Right renal pelvis (tissue), 4 donors: ENCODE results near the gene SHE. TPM values are rescaled to one million over a fixed set of nuclear protein-coding genes. Genes with fewer than 3 reads are reported as not detected.
"Not testable (repeated sequence)": the region's sequence is repeated elsewhere in the genome, so short reads cannot be mapped to it uniquely, and the experiment has no call there.

Experiments used
- DNase-seq, 4 donors: peaks; one replicate each; pipeline ENCODE4 v3.0.0-alpha.2; 2013; ENCODE audit warnings: low read depth in 4 of 4, low spot score in 3 of 4, missing footprints in 1 of 4
- polyA plus RNA-seq, 4 donors: library from polyadenylated mRNA; unstranded; fragments of 120-200 nt; gene quantifications; one replicate each; pipeline ENCODE4 v1.2.1, GENCODE V29; 2013; ENCODE audit not compliant: insufficient read length in 4 of 4

The SHE gene
- polyA plus RNA-seq, 4 donors: 10.7 to 13.1 (median 11.0) TPM

DNA sequence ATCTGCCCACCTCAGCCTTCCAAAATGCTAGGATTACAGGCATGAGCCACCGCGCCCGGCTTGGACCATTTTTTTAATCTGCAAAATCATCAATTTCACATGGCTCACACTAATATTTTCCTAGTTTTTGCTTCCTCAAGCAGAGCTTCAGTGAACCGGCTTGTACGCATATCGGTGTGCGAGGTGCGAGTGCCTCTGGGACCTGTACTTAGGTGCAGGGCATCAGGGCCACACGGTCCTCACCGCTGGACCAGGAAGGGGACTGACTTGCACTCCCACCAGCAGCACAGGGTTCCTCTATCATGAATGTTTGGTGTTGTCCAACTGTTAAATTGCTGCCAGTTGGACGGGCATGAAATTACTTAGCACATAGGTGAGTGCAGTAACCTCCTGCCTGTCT is 15.4 kb upstream of the SHE start:
- no peak for DNase-seq

DNA sequence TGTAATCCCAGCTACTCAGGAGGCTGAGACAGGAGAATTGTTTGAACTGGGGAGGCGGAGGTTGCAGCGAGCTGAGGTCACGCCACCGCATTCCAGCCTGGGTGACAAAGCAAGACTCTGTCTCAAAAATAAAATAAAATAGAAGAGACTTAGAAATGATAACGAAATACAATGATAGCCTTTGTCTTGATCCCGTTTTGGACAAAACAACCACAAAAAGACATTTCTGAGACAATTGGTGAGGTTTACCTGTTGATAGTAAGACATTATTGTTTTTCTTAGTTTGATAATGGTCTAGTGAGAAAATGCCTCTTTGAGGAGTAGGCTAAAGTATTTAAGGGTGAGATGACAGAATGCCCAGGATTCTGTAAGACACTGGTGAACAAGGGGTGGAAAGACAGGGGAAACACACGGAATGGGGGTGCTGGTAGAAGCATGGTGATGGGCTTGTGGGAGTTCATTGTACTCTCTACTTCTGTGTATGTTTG is 11.9 kb upstream of the SHE start:
- no peak for DNase-seq

DNA sequence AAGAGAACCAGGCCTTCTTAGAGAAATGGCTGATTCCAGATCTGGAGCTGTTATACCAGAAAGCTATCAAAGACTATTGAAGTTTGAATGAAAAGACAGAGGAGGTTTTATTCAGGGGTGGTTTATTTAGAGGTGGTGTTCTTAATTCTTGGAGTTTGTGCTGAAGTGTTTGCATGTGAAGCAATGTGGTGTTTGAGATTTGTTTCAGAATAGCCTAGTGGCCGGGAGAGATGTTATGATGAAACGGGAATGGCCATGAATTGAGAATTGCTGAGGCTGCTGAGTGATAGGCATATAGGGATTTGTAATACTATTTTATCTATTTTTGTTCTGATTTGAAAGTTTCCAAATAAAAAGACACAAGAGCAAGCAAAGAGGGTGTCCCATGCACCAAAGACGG is 10.5 kb upstream of the SHE start:
- no peak for DNase-seq

DNA sequence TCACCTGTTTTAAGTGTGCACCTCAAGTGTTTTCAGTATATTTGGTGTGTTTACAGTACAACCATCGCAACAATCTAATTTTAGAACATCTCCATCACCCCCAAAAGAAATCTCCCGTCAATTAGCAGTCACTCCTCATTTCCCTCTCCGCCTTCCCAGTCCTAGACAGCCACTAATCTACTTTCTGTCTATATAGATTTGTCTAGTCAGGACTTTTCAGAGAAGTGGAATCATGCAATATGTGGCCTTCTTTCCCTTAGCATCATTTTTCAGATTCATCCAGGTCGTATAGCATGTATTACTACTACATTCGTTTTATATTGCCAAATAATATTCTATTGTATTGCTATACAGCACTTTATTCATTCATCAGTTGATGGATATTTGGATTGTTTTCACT is 1.7 kb upstream of the SHE start:
- no peak for DNase-seq

GRCh38 chr1:154502744-154503115 is 518 bp upstream of the SHE start:
- no peak for DNase-seq

DNA sequence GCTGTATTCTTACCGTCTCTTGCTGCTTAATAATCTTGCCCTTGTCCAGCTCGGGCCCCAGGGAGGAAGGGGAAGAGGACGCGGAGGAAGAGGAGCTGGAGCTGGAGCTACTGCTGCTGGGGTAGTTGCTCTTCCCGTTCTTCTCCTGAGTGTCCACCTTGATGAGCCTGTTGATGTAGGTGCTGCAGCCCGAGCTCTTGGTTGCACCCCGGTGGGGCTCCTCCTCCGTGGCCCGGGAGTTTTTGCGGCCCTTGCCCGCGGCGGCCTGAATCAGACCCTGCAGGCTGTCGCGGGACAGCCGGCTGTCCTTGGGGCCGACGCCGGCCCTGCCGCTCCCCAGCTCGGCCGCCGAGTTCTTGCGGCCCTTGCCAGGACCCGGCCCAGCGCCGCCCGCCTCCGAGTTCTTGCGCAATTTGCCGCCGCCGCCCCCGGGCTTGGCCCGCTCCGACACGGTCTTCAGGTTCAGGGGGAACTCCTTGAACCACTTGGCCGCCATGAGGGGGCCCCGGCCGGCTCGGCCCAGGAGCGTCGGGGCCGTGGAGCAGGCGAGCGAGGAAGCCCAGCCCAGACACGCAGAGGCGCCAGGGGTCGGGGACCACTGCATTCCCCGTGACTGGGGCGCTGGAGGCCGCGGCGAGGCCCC is 668 bp downstream of the SHE start:
- no peak for DNase-seq

DNA sequence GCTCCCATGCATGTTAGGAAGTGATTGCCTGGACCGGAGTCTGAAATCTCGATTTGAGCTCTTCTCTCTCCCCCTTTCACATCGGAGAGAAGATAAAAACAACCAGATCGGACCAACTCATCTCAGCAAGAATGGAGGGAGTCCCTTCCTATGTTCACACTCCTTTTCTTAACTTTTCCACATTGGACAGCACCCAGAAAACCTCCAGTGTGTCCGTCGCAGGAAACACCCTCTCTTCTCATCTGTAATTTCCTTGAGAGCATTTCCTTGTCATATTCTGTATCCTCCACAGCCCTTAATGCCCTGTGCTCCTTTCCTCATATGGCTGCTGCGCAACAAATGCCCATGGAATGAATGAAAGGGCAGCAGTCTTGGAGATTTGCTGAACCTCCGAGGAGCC is 1.7 kb downstream of the SHE start:
- DNase-seq: no peak

DNA sequence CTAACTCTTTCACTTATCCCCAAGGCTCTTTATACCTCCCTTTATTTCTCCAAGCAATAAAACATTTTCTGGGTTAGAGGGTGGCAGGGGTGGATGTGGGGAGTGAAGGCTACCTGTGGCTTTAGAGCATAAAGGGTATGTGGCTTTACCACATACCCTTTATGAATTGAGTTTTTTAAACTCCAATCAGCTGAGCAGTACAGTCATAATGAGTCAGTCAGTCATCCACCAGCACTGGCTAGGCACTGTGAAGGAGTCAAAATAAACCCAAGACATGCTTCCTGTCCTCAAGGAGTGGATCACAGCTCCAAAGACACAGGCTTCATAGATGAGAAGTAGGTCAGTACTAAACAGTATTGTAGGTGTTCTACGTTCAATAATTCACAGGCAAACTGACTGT is 2.8 kb downstream of the SHE start:
- no peak for DNase-seq

DNA sequence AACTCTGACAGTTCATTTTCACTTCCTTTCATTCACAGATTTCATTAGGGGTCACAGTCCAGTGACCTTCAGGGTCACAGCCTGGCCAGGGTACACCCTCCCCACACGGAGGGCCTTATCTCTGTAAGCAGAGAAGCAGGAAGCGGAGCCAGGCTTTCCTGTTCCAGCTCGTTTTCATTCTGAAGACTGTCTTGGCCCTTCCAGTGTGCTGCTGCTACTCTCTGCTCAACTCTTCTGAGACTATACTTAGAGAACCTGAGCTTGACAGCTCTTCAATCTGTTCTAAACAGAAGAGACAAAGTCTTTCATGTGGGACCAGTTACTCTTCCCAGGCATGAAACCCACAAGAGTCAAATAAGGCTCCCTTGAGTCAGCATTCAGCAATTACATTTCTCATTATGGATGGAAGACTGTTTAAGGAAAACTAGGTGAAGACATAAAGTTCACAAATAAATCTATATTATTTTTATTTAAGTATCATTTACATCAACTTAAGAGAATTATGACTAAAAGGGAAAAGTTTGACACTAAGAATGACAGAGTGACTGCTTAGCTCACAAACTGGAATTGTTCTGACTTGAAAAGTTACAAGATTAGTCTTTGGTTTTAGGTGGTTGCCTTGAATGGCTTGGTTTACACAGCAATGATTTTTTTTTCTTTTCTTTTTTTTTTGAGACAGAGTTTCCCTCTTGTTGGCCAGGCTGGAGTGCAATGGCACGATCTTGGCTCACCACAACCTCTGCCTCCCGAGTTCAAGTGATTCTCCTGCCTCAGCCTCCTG is 5.0 kb downstream of the SHE start:
- no peak for DNase-seq

DNA sequence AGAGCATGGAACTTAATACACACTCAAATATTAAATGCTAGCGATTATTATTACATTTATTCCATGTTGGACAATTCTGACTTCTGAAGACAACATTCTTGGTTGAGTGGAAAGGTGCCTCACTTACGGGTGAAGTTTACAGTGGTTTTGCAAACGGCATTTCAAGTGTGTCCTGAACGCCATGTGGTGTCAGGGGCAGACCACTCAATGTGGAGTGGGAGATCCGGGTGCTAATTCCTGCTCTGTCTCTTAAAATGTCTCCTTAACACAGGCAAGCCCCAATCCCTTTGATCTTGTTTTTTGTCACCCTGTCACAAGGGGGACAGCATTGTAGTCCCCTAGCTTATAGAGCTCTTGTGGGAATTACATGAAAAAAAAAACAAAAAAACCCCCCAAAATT is 5.8 kb downstream of the SHE start:
- no peak for DNase-seq

GRCh38 chr1:154495496-154496273 is 6.5 kb downstream of the SHE start:
- no peak for DNase-seq

GRCh38 chr1:154493276-154493675 is 8.9 kb downstream of the SHE start:
- no peak for DNase-seq

- DNase-seq: no peak
Observed at GRCh38 chr1:154492115-154492514, 10.1 kb downstream of the SHE start.

- DNase-seq: no peak
Observed at GRCh38 chr1:154490317-154490716, 11.9 kb downstream of the SHE start.

DNA sequence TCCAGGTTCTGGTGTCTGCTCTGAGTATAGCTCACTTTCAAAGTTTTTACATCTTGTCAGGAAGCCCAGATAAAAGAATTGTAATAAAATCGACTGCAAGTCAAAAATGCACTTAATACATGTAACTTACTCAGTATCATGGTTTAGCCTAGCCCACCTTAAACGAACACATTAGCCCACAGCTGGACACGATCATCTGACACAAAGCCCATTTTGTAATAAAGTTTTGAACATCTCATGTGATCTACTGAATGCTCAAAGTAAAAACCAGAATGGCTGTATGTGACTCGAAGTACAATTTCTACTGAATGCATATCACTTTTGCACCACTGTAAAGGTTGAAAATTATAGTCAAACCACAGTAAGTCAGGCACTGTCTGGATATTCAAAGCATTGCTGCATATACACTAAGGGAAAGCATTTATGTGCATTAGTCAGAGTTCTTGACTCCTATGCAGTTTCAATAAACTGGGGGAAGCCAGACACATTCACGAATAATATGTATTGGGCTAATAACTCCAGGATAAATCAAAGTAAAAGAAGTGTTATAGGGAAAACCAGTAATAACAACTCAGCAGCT is 12.4 kb downstream of the SHE start:
- no peak for DNase-seq

GRCh38 chr1:154488922-154489321 is 13.3 kb downstream of the SHE start:
- DNase-seq: no peak

- DNase-seq: not testable (repeated sequence)
Observed at GRCh38 chr1:154486756-154487155, 15.5 kb downstream of the SHE start.

- no peak for DNase-seq
Observed at GRCh38 chr1:154485910-154486496, 16.2 kb downstream of the SHE start.

GRCh38 chr1:154485106-154485505 is 17.1 kb downstream of the SHE start:
- DNase-seq: no peak

- no peak for DNase-seq
Observed at GRCh38 chr1:154483941-154484803, 18.0 kb downstream of the SHE start.
